HG03025 (cell line): Measurements from ENCODE around the gene SHKBP1.
"Not testable (repeated sequence)": the region's sequence is repeated elsewhere in the genome, so short reads cannot be mapped to it uniquely, and the experiment has no call there.

Experiments used
- ATAC-seq: cut with Tn5 transposase; IDR thresholded peaks from one replicate; pipeline ENCODE4 v1.9.1; 2021; ENCODE audit warnings: mild to moderate bottlenecking, moderate library complexity; ENCODE audit not compliant: unreplicated experiment, low FRiP score

Gene SHKBP1, protein sequence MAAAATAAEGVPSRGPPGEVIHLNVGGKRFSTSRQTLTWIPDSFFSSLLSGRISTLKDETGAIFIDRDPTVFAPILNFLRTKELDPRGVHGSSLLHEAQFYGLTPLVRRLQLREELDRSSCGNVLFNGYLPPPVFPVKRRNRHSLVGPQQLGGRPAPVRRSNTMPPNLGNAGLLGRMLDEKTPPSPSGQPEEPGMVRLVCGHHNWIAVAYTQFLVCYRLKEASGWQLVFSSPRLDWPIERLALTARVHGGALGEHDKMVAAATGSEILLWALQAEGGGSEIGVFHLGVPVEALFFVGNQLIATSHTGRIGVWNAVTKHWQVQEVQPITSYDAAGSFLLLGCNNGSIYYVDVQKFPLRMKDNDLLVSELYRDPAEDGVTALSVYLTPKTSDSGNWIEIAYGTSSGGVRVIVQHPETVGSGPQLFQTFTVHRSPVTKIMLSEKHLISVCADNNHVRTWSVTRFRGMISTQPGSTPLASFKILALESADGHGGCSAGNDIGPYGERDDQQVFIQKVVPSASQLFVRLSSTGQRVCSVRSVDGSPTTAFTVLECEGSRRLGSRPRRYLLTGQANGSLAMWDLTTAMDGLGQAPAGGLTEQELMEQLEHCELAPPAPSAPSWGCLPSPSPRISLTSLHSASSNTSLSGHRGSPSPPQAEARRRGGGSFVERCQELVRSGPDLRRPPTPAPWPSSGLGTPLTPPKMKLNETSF

GRCh38 chr19:40576585-40577451 is at the start of gene SHKBP1:
Gene SHKBP1, plus strand, starts transcription at chr19:40576873. Its CDS starts 27 bp downstream, at chr19:40576900.
- ATAC-seq = peak; percentile 91

DNA sequence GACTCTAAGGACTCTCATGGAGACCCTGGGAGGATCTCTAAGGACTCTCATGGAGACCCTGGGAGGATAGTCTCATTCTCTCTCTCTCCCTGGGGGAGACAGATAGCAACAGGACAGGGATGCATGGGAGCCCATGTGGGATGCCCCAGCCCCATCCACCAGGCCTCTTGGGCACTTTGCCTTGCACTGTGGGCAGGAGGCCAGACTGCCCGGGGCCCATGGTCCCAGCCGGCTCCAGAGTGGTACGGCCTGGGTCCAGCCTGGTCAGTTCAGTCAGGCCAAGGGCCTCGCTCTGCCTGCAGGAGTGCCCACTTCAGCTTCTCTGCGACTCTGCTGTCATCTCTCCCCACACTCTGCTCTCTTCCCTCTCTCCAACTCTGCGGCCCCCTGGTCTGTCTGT is 48.6 kb upstream of the SHKBP1 start:
- no peak for ATAC-seq

DNA sequence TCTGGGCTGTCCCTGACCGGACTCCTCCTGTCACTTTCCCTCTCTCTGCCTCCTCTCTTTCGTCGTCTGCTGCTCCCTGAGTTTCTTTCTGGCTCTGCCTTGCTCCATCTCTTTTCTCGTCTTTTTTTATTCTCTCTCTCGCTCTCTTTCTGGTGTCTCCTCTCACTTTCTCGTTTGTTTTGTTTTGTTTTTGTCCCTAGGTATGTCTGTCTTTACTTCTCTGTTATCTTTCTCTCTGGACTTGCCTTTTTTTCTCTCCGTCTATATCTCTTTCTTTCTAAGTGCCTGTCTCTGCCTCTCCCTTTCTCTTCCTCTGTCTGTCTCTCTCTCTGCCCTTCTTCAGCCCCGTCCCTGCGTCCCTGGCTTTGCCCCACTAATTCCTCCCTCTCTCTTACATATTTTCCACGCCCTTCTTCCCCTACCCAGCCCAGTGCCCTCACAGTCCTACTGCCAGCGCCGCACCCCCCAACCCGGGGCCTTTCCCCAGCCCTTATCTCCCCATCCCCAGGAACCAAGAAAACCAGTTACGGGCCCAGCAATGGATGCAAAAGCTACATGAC is 48.1 kb upstream of the SHKBP1 start:
- ATAC-seq = no peak

- no peak for ATAC-seq
Observed at GRCh38 chr19:40529093-40529954, 47.3 kb upstream of the SHKBP1 start.

GRCh38 chr19:40530091-40530901 is 46.4 kb upstream of the SHKBP1 start:
- ATAC-seq = no peak

GRCh38 chr19:40533508-40533907 is 43.2 kb upstream of the SHKBP1 start:
- no peak for ATAC-seq

GRCh38 chr19:40534148-40534547 is 42.5 kb upstream of the SHKBP1 start:
- ATAC-seq = no peak

GRCh38 chr19:40539070-40539469 is 37.6 kb upstream of the SHKBP1 start:
- no peak for ATAC-seq

DNA sequence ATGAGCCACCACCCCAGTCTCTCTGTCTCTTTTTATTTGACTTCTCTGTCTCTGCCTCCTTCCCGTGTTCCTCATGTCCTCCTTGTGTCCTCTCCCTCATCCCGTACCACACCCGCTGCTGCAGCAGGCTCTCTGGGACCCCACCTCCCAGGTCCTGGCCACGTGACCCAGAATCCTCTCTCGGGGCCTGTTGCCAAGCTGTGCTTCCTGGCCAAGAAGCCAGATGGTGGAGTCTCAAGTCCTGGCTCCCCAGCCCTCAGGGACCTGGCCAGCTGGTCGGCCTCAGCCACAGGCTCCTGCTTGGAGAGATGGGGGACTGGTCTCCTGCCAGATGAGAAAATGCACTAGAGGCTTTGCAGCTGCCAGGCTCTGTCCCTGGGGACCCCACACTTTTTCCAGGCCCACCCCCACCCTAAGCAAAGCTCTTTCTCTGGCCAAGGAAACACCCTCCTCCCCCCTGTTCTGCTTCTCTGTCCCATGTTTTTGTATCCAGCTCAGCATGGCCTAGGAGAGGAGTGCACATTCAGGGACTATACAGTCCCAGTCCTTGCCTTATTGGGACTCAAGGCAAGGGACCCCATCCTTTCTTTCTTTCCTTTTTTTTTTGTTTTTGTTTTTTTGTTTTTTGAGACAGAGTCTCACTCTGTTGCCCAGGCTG is 34.3 kb upstream of the SHKBP1 start:
- ATAC-seq = no peak

- ATAC-seq = no peak
Observed at GRCh38 chr19:40543029-40543597, 33.6 kb upstream of the SHKBP1 start.

- not testable (repeated sequence) for ATAC-seq
Observed at GRCh38 chr19:40546153-40546841, 30.4 kb upstream of the SHKBP1 start.

- ATAC-seq = not testable (repeated sequence)
Observed at GRCh38 chr19:40547190-40547589, 29.5 kb upstream of the SHKBP1 start.

DNA sequence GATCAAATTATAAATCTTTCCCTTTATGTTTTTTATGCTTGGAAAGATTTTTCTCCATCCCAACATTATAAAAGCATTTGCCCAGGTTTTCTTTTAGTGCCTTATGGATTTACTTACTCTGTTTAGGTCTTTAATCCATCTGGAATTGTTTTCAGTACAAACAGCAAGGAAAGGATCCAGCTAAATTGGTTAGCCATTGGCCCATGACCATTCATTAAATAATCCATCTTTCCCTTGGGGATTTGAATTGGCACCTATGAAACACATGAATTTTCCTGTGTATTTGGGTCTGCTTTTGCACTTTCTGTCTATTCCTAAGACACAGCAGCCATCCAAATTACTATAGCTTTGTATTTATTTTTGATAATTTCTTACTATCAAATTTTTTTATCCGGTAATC is 28.8 kb upstream of the SHKBP1 start:
- no peak for ATAC-seq

DNA sequence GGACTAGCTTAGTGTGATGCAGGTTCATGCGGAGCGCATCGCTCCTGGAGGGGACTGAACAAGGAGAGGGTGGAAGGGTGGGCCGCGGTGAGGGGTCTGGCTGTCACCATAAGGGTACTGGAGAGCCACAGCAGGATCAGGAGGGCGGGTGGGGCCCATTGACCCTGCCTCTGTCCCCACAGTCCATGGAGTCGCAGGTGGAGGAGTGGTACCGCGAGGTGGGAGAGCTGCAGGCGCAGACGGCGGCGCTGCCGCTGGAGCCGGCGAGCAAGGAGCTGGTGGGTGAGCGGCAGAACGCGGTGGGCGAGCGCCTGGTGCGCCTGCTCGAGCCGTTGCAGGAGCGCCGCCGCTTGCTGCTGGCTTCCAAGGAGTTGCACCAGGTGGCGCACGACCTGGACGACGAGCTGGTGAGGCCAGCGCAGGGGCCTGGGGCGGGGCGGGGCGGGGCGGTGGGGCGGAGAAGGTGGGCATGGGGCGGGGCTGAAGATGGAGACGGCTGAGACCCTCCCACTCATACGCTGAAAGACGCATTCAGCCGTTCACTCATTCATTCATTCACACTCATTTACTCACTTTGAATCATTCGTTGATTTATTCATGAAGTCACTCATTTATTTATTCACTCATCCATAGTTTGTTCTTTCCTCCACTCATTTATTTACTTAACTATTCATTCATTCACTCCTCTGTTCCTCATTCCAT is 27.5 kb upstream of the SHKBP1 start:
- no peak for ATAC-seq

DNA sequence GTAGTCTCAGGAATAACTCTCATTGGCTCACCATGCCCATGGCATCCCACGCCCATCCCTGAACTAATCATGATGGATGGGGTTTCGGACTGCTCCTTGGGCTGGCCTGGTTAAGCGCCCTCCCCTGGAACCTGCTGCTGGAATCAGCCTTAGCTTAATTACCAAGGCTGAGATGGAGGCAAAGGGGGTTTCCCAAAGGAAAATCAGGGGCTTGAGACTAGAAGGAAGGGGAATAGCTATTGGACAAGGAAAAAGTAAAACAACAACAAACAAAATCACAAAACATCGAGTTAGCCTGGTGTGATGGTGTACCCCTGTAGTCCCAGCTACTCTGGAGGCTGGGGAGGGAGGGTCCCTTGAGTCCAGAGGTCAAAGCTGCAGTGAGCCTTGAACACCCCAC is 25.7 kb upstream of the SHKBP1 start:
- no peak for ATAC-seq

- ATAC-seq = no peak
Observed at GRCh38 chr19:40552848-40553247, 23.8 kb upstream of the SHKBP1 start.
